T47D (cell line): ENCODE results near the gene RNU6-7.

Source experiments
- DNase-seq, 2 experiments: peaks; one replicate each; pipeline versions ENCODE4 v3.0.0 to v3.0.0-alpha.2; 2011 to 2012; ENCODE audit warnings: low read depth in 1 of 2, low spot score in 1 of 2
- JUND ChIP-seq: IDR thresholded peaks from 2 replicates; pipeline ENCODE4 v1.6.1; 2012; ENCODE audit warnings: low read depth
- in situ Hi-C: cut with HindIII; loops from 2 replicates; pipeline ENCODE4 v1.10.0; 2016; ENCODE audit warnings: low sequenced_read_pairs, low pct_unique_long_range_greater_than_20kb

The RNU6-7 gene

DNA sequence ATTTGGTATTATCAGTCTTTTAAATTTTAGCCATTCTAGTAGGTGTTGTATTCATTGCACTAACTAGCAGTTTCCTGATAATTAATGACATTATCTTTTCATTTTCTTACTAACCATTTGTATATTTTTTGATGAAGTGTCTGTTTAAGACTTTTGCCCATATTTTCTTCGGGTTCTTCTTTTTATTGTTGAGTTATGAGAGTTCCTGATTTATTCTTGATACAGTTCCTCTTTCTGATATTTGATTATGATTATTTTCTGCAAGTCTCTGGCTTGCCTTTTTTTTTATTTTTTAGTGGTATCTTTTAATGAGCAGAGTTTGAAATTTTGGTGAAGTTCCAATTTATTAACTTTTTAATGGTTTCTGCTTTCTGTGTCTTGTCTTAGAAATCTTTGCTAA is 6.2 kb upstream of the RNU6-7 start:
- TF ChIP-seq JUND, result no peak
- DNase-seq, result no peak
- in situ Hi-C loops, result no loop called here

DNA sequence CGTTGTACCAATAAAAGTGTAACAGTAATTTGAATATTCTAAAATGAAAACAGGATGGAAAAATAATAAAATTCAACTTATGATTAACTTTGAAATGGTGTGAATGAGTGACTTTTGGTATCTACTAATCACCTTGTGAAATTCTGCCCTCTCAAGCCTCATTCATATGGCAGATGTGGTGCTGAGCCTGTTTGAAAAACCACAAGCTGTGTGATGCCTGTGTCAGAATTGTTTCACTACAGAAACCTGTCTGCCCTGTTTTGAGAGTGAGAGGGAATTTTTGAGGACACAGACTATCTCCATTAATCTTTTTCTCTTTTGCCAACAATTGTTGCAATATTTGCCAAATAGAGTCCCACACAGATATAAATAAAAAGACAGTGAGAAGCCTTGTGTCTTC is 3.9 kb upstream of the RNU6-7 start:
- no peak for TF ChIP-seq JUND
- in situ Hi-C loops, result no loop called here
- peak in 1 of 2 experiments; percentile 89 for DNase-seq

DNA sequence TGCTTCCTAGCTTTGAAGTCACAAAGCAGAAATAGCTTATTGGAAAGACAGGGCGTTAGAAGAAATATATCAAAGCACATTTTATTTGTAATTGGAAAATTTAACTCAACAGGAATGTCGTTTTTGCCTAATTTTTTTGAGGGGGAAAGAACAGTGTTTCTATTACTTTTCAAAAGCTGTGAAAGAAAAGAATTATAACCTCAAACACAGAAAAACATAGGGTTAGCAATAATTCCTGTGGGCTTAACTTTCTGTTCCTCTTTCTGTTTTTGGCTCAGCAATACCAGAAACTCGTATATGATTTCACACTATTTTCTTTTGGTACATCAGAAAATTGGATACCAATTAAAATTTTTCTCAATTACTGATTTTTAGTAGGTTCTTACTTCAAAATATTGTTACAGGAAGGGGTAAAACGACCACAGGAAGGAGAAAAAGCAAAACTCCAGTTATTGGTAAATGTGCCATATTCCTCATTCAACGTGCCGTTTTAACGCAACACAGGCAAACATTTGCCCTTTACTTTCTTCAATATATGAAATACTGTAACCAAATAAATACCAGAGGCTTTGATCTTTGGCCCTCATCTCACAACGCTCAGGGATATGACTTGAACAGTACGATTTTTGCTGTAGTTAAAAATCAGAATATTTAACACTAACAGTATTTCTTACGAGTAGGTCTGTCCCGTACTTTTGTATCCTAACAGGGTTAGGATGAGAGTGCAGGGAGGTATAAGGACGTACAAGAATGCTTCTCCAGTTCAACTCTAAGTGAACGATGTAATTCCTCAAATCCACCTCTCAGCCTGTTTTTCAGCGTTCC is 1.3 kb upstream of the RNU6-7 start:
- DNase-seq, result no peak
- in situ Hi-C loops, result no loop called here
- TF ChIP-seq JUND, result no peak

DNA sequence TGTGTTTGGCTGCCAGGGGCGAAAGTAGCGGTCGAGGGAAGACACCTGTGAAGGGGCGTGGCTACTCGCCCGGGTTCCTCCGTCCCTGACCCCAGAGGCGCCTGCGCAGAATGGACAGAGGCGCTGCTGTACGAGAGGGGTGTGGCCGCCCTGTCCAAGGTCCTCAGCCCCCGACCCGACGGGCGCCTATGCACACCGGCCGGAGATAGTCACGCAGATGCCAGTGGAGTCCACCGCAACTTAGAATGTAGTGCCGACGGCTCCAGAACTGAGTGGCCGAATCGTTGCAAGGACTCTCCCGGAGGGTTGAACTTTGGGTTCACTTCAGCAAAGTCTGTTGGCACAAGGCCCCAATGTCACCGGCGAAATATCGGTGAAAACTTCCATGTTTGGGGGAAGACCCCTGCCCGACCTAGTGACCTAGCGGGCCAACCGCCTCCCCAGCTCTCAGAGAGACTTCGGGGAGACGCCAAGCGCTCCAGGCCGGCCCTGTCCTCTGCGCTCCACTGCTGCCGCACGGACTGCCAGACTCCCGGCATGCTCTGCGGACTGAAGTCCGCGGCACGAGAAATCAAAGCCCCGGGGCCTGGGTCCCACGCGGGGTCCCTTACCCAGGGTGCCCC is 541 bp upstream of the RNU6-7 start:
- peak; percentile 53 to 98 for DNase-seq
- no peak for TF ChIP-seq JUND
- in situ Hi-C loops, result no loop called here

DNA sequence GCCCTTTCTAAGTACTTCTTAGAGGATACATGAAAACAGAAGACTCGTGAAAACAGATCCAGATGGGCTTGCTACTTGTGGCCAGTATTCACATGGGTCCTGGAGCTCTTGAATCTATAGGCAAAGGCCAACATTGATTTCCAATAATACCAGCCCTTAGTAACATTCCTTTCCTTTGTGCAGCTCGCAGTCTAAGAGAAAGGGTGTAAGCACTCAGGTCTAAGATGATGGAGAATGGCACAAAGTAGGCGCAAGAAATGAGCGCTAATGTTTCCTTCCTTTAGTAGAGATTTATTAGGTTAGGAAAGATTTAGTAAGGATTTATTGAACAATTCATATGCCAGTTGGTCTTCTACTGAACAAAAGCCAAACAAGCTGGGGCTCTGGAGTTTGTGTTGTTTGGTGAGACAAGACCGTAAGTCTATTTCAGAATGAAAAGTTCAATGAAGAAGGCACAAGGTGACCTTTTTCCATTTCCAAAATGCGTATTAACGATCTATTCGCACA is 699 bp downstream of the RNU6-7 start:
- no peak for TF ChIP-seq JUND
- peak in 1 of 2 experiments; percentile 38 for DNase-seq
- in situ Hi-C loops, result no loop called here

DNA sequence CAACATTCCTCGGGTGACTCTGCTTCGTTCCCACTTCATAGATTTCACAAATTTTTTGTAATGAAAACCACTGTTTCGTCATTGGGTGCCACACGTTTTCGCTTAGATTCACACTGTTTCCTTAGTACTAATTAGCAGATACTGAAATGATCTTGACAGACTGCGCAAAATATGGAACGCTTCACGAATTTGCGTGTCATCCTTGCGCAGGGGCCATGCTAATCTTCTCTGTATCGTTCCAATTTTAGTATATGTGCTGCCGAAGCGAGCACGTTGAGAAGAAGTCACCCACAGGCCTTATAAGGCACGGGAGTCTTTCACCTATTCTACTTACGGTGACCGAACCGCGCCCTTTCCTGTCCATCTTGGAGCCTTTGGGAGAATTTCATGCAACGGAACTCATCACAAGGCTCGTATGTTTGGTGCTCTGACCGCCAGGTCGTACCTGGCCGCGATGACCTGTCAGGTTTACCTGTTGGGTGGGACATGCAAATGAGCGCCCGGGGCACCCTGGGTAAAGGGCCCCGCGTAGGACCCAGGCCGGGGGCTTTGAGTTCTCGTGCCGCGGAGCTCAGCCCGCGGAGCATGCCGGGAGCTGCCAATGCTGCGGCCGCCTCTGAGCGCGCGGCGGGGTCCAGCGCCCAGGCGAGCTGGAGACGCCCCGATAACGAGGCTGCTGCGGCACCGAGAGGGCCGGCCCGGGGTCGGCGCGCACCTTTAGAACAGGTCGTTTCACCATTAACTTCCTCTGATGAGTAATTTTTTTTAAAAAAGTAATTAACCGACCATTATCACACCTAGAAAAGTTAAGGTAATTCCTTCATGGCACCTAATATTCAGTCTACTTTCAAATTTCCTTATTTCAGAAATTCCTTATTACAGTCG is 1.4 kb downstream of the RNU6-7 start, which contains the start of gene RNU6-8:
Gene RNU6-8, minus strand, starts transcription at position 272 of the 885 bp plus-strand sequence.
- TF ChIP-seq JUND, result no peak
- in situ Hi-C loops, result no loop called here
- peak; percentile 61 to 93 for DNase-seq

DNA sequence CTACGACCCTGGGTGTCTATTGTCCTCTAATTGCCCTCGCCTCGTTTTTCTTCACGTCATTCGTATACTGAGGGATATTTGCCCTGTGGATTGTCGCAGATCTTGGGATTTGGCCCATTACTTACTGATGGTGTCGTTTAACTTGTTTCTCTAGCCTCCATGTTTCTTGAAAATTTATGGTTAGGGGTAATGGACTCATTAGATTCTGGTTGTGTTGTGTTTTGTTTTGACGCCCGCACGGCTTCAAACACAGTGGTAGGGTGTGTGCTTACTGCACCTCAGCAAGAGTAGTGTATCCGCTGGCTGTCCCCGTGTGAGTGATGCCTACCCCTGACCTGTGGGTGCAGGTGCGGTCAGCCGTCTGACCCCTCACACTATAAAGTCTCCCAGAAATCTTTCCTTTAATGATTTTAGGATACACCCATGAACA is 2.1 kb downstream of the RNU6-7 start:
- in situ Hi-C loops, result no loop called here
- TF ChIP-seq JUND, result no peak
- peak in 1 of 2 experiments; percentile 43 for DNase-seq

DNA sequence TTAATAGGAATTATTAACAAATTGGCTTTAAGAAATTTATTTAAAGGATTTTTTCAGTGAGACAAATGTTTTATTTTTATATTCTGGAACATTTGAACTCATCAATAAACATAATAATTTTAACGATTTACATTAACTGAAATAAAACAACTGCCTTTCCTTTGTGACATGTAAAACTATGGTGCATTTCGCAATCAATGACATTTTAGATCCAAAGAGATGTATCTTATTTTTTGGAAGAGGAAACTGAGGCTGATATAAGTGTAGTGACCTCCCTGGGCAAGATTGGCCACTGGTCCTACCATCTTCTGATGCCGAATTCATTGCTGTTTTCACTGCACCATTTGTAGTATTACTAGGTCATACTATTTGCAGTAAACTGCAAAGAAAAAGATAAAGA is 3.7 kb downstream of the RNU6-7 start:
- in situ Hi-C loops, result no loop called here
- no peak for TF ChIP-seq JUND
- DNase-seq, result no peak

DNA sequence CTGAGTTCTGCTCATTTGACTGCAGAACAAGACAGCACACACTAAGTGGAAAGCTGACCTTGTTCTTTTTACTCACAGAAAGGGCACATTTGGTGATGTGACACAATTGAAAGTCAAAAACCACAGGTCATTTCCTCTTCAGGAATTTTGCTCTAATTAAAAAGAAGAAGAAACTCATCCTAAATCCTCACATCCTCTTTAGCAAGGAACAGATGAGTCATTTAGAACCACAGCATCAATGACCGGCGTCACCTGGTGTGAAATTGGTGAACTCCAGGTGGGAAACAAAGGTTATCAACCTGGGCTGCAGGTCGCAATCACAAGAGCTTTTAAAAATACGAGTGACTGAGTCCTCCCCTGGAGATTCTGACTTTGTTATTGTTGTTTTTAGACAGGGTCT is 4.1 kb downstream of the RNU6-7 start:
- no peak for DNase-seq
- in situ Hi-C loops, result no loop called here
- no peak for TF ChIP-seq JUND

DNA sequence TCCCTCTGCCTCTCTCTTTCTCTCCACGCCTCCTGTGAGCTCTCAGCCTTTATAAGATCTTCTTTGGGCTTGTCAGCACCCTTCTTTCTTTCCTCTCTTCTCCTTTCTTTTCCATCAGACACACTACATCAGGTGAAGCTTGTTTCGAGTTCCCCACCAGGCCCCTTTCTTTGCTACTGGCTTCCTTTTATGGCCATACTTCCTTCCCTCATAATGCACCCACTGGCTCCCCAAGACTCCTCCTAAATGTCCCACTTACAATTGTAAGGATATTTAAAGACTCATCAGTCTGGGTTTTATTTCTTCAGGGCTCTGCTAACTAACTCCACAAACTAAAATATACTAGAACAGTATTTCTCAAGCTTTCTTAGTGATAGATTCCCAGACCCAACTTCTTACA is 4.7 kb downstream of the RNU6-7 start:
- no peak for DNase-seq
- in situ Hi-C loops, result no loop called here
- TF ChIP-seq JUND, result no peak

DNA sequence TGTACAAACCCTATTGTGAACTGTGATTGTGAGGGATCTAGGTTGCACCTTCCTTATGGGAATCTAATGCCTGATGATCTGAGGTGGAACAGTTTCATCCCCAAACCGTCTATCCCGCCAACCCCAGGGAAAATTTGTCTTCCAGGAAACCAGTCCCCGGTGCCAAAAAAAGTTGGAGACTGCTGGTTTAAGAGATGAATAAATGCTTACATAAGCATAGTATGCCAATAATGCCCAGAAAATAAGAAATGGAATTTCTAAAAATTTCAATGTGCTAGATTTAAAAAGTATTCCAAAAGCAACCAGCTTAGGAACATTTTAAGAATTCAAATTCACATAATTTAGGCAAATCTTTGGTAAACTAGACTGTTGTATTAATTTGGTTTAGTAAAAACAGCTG is 6.6 kb downstream of the RNU6-7 start:
- in situ Hi-C loops, result no loop called here
- no peak for TF ChIP-seq JUND
- no peak for DNase-seq

DNA sequence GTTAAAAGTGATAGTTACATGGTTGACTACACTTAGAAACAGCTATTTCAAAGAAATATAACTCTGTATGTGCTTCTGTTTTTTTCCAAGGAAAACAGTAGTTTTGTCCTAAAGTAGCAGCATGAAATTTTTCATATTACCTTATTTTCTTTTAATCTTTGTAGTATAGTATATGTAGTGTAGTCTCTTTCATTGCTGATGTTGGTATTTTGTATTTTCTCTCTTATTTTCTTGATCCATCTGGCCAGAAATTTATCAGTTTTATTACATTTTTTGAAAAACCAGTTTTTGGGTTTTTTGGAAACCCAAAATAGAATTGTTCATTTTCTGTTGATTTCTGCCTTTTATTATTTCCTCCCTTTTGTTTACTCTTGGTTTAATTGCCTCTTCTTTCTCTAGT is 7.6 kb downstream of the RNU6-7 start:
- in situ Hi-C loops, result no loop called here
- DNase-seq, result no peak
- TF ChIP-seq JUND, result no peak
